GM10847 (cell line): ENCODE measurements around the gene MPEG1.

Experiments used
- POLR2A ChIP-seq: IDR thresholded peaks from 2 replicates; pipeline ENCODE4 v1.6.1; 2011; ENCODE audit not compliant: insufficient read length; ENCODE audit errors: extremely low read depth

Gene MPEG1

GRCh38 chr11:59172345-59173079, 40.2 kb downstream of the MPEG1 start:
- peak; percentile 21 for TF ChIP-seq POLR2A

DNA sequence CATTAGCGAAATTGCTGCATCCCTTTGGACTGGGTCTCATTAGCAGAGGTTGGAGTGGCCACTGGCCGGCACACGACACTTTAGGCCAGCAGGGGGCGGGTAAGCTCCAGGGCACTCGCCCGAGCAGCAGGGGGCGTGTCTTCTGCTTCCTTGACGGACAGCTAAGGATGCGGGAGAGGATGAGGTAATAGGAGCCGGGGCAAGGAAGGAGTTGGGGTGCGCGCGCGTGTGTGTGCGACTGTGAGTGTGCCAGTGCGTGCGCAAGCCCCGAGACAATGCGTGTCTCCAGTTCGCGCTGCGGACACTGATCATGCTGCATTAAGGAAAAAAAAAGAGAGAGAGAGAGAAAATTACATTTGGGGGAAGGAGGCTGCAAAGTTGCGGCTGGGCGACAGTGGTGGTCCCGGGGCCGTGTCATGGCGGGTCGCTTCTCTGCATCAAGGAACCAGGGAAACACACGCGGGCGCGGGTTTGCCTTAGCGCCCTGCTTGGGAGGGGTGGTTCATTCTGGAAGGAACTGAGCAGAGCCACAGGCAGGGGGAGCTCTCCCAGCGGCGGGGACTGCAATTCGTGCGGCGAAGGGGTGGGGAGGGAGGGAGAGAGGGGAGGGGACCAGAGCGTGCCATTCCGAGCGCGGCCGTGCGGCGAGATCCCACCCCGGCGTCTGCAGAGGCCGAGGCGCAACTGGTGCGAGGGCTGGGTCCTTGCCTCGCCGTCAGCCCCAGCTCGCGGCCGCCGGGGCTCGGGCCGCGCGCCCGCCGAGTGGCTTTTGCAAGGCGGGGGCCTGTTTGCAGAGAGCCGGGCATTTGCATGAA, 41.0 kb downstream of the MPEG1 start, which contains the start of gene DTX4:
Gene DTX4 (plus strand): TSS at position 625 of the 815 bp plus-strand sequence. CDS start 464 bp downstream, outside the sequence.
- no peak for TF ChIP-seq POLR2A

- no peak for TF ChIP-seq POLR2A
Measured at GRCh38 chr11:59164028-59164427, 48.7 kb downstream of the MPEG1 start.
